Measurements from ENCODE around the gene PLA2G6. TPM values are rescaled to one million over a fixed set of nuclear protein-coding genes. Genes with fewer than 3 reads are reported as not detected.

The PLA2G6 gene
- total and polyA plus RNA-seq, 2 of the 4 experiments (the other 2 are of a cell fraction) = 6.1 to 10.3 TPM

DNA sequence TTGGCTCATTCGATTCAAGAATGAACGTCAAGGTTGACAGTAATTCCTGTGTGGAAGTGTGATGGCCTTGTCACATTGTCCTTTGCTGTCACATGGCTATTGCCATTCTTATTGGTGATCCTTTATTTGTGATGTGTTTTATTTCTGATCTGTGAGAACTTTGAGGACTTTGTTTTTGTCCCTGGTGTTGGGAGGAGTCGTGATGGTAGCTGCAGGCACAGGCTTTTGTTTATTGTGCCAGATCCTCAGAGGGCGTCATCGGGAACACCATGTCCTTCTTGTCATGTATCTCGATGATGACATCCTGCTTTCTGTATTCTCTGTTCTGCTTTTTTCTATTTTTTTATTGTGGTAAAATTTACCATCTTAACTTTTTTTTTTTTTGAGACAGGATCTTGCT, 118.8 kb downstream of the PLA2G6 start:
- TF ChIP-seq RFX5 (IDR thresholded peaks at IDR 0.05; ENCODE audit: low read depth, low read length) = no peak
- TF ChIP-seq ELK1 (IDR thresholded peaks at IDR 0.05; ENCODE audit: borderline replicate concordance, low read depth, low read length) = no peak
- no peak for TF ChIP-seq SMC3 (IDR thresholded peaks at IDR 0.05; ENCODE audit: low read depth, low read length)
- TF ChIP-seq FOS (IDR thresholded peaks at IDR 0.05; ENCODE audit: low read depth, low read length) = no peak
- no peak for TF ChIP-seq RAD21 (IDR thresholded peaks at IDR 0.05; ENCODE audit: low read length)
- TF ChIP-seq CEBPB (IDR thresholded peaks at IDR 0.05; ENCODE audit: low read depth, low read length) = no peak
- no peak for TF ChIP-seq RCOR1 (IDR thresholded peaks at IDR 0.05; ENCODE audit: insufficient replicate concordance, low read length)
- no peak for TF ChIP-seq NFE2L2 (IDR thresholded peaks at IDR 0.05; ENCODE audit: low read depth, low read length)
- no peak for TF ChIP-seq BHLHE40 (IDR thresholded peaks at IDR 0.05; ENCODE audit: low read depth, low read length)
- TF ChIP-seq CHD1 (IDR thresholded peaks at IDR 0.05; ENCODE audit: low read depth, low read length) = no peak
- 84% methylated on average over 2 of the region's 6 CpGs; no CpG with 5 or more reads in 1 of the 2 experiments for WGBS, 2 experiments (ENCODE audit: extremely low coverage in 2 of 2, insufficient read length in 1 of 2)
- H3K36me3 ChIP-seq (ENCODE audit: control insufficient read depth, insufficient read depth, low read length) = peaks cover 19% of the 10 kb centered on the region
- CTCF ChIA-PET = no interaction called here
- no peak overlapping the region for H4K8ac ChIP-seq (ENCODE audit: low read depth in 2 of 2, low read length in 2 of 2)
- in situ Hi-C loops (cut with MboI; ENCODE audit: low sequenced_read_pairs) = no loop called here
- H3K23ac ChIP-seq (ENCODE audit: low read depth, low read length) = no peak overlapping the region
- H4K91ac ChIP-seq (ENCODE audit: insufficient read depth, low read depth, low read length) = no peak overlapping the region
- H2AFZ ChIP-seq (replicated peaks; ENCODE audit: low read length, poor library complexity) = no peak overlapping the region
- dilution Hi-C loops (cut with HindIII; ENCODE audit: low sequenced_read_pairs, unreplicated experiment) = no loop called here
- H3K9me3 ChIP-seq (ENCODE audit: control insufficient read depth, insufficient read depth, low read length) = no peaks in the 10 kb centered on the region
- H3K9me1 ChIP-seq (ENCODE audit: insufficient read depth, low read length) = peaks cover 3% of the 10 kb centered on the region; the same call in 1 of the 2 replicates
- no peak overlapping the region for H3K14ac ChIP-seq (replicated peaks; ENCODE audit: low read depth, low read length)
- H3K4me3 ChIP-seq (ENCODE audit: insufficient read depth, low read depth, low read length) = no peak overlapping the region
- H3K4me1 ChIP-seq (ENCODE audit: control insufficient read depth, insufficient read depth, low read length) = peaks cover 1% of the 10 kb centered on the region; the same call in 1 of the 2 replicates
- peaks cover 0 to 3% of the 10 kb centered on the region in 2 experiments; a peak in 1 of 4 replicates for H3K79me1 ChIP-seq (ENCODE audit: low read depth in 1 of 2, low read length in 2 of 2)
- H3K9ac ChIP-seq (ENCODE audit: low read depth, low read length) = no peak overlapping the region
- no peak overlapping the region for H2AK9ac ChIP-seq (replicated peaks; ENCODE audit: low read depth, low read length, poor library complexity)
- H3K18ac ChIP-seq (ENCODE audit: low read depth, low read length) = no peak overlapping the region
- no TSS peak for BruUV-seq (replicated peaks)
- H2BK5ac ChIP-seq (ENCODE audit: low read depth, low read length, poor library complexity, severe bottlenecking) = no peak overlapping the region
- no peak overlapping the region for H3K27ac ChIP-seq (ENCODE audit: insufficient read depth, low read length)
- H3K4ac ChIP-seq (ENCODE audit: low read depth, low read length) = no peak overlapping the region
- no peak overlapping the region for H2BK120ac ChIP-seq (ENCODE audit: low read depth, low read length)
- ATAC-seq (ENCODE audit: low read depth) = no peak
- H3K27me3 ChIP-seq (ENCODE audit: control insufficient read depth, insufficient read depth, low read length) = no peaks in the 10 kb centered on the region
- intact Hi-C loops (cut with micrococcal nuclease) = no loop called here
- no peak overlapping the region for H3K56ac ChIP-seq (ENCODE audit: extremely low read depth, insufficient read depth, low read length)
- POLR2A ChIA-PET (ENCODE audit: unreplicated experiment) = no interaction called here
- H3K4me2 ChIP-seq (ENCODE audit: low read depth, low read length) = no peak overlapping the region
- DNase-seq = no peak
- no peak overlapping the region for H2BK20ac ChIP-seq (ENCODE audit: low read depth, low read length)
- no peak overlapping the region for H4K5ac ChIP-seq (ENCODE audit: low read depth, low read length)
- no peak overlapping the region for H2AK5ac ChIP-seq (ENCODE audit: low read depth, low read length)
- no peaks in the 10 kb centered on the region for H4K20me1 ChIP-seq (ENCODE audit: insufficient read depth, low read length)
- H2BK15ac ChIP-seq (ENCODE audit: low read depth, low read length) = no peak overlapping the region

Small RNA genes lying within 50 kb of the gene (microRNA-seq; reads per million reads assigned to microRNA genes)
- not detected for gene RN7SL704P (ENCODE audit: insufficient read depth, insufficient read length)

Small RNA genes lying within 50 kb of the gene (small RNA-seq; reads per million reads assigned to genes)
- gene RN7SL704P = 0 reads per million in 5 experiments

Other genes starting within 250 kb of the PLA2G6 start
- 0.28 and 0.54 TPM in 2 replicates for gene C22orf23, start 228.2 kb downstream of the PLA2G6 start, total RNA-seq (2012; rRNA removed)
- gene C22orf23, start 228.2 kb downstream of the PLA2G6 start, polyA plus RNA-seq (2012; rRNA removed) = 0.39 and 0.50 TPM in 2 replicates
- gene POLR2F, start 228.1 kb downstream of the PLA2G6 start, total RNA-seq (2012; rRNA removed) = 26.0 and 68.6 TPM in 2 replicates
- gene POLR2F, start 228.1 kb downstream of the PLA2G6 start, polyA plus RNA-seq (2012; rRNA removed) = 147 and 180 TPM in 2 replicates
- gene SOX10, start 197.3 kb downstream of the PLA2G6 start, total RNA-seq (2012; rRNA removed) = not detected in 2 replicates
- gene SOX10, start 197.3 kb downstream of the PLA2G6 start, polyA plus RNA-seq (2012; rRNA removed) = not detected in 2 replicates
- gene PICK1, start 124.4 kb downstream of the PLA2G6 start, total RNA-seq (2012; rRNA removed) = 14.4 and 16.5 TPM in 2 replicates
- gene PICK1, start 124.4 kb downstream of the PLA2G6 start, polyA plus RNA-seq (2012; rRNA removed) = 21.0 and 22.1 TPM in 2 replicates
- not detected in 2 replicates for gene SLC16A8, start 97.6 kb downstream of the PLA2G6 start, total RNA-seq (2012; rRNA removed)
- not detected in 2 replicates for gene SLC16A8, start 97.6 kb downstream of the PLA2G6 start, polyA plus RNA-seq (2012; rRNA removed)
- gene BAIAP2L2, start 71.1 kb downstream of the PLA2G6 start, total RNA-seq (2012; rRNA removed) = 0.18 and 0.28 TPM in 2 replicates
- 0.46 and 0.67 TPM in 2 replicates for gene BAIAP2L2, start 71.1 kb downstream of the PLA2G6 start, polyA plus RNA-seq (2012; rRNA removed)
- gene MAFF, start 20.2 kb upstream of the PLA2G6 start, total RNA-seq (2012; rRNA removed) = 18.3 and 24.2 TPM in 2 replicates
- gene MAFF, start 20.2 kb upstream of the PLA2G6 start, polyA plus RNA-seq (2012; rRNA removed) = 25.9 and 29.5 TPM in 2 replicates
- 9.1 and 9.2 TPM in 2 replicates for gene TMEM184B, start 91.2 kb upstream of the PLA2G6 start, total RNA-seq (2012; rRNA removed)
- 81.1 and 87.5 TPM in 2 replicates for gene TMEM184B, start 91.2 kb upstream of the PLA2G6 start, polyA plus RNA-seq (2012; rRNA removed)
- gene CSNK1E, start 135.6 kb upstream of the PLA2G6 start, total RNA-seq (2012; rRNA removed) = 114 and 116 TPM in 2 replicates
- 270 and 276 TPM in 2 replicates for gene CSNK1E, start 135.6 kb upstream of the PLA2G6 start, polyA plus RNA-seq (2012; rRNA removed)

Data from IMR-90 (cell line).